GM10266 (cell line): Measurements from ENCODE around the gene PMPCA.

Experiments
- DNase-seq: peaks from one replicate; pipeline ENCODE4 v3.0.0; 2012; ENCODE audit errors: extremely low spot score
- TF ChIP-seq, protein P1 (sequence below): IDR thresholded peaks from 2 replicates; pipeline ENCODE4 v1.5.1; 2012; ENCODE audit warnings: mild to moderate bottlenecking, low read depth; ENCODE audit not compliant: control insufficient read depth, insufficient read depth; ENCODE audit errors: missing control alignments

The PMPCA gene

DNA sequence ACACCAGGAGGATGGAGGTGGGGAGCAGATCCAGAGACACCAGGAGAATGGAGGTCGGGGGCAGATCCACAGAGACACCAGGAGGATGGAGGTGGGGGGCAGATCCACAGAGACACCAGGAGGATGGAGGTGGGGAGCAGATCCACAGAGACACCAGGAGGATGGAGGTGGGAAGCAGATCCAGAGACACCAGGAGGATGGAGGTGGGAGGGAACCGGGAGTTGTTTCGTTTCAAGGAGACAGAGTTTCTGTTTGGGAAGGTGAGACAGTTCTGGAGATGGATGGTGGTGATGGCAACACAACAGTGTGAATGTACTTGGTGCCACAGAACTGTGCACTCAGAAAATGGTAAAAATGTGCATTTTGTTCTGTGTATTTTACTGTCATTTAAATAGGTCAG lies 38.2 kb downstream of the PMPCA start:
- no peak for DNase-seq
- TF ChIP-seq, protein P1, sequence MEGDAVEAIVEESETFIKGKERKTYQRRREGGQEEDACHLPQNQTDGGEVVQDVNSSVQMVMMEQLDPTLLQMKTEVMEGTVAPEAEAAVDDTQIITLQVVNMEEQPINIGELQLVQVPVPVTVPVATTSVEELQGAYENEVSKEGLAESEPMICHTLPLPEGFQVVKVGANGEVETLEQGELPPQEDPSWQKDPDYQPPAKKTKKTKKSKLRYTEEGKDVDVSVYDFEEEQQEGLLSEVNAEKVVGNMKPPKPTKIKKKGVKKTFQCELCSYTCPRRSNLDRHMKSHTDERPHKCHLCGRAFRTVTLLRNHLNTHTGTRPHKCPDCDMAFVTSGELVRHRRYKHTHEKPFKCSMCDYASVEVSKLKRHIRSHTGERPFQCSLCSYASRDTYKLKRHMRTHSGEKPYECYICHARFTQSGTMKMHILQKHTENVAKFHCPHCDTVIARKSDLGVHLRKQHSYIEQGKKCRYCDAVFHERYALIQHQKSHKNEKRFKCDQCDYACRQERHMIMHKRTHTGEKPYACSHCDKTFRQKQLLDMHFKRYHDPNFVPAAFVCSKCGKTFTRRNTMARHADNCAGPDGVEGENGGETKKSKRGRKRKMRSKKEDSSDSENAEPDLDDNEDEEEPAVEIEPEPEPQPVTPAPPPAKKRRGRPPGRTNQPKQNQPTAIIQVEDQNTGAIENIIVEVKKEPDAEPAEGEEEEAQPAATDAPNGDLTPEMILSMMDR: no peak

DNA sequence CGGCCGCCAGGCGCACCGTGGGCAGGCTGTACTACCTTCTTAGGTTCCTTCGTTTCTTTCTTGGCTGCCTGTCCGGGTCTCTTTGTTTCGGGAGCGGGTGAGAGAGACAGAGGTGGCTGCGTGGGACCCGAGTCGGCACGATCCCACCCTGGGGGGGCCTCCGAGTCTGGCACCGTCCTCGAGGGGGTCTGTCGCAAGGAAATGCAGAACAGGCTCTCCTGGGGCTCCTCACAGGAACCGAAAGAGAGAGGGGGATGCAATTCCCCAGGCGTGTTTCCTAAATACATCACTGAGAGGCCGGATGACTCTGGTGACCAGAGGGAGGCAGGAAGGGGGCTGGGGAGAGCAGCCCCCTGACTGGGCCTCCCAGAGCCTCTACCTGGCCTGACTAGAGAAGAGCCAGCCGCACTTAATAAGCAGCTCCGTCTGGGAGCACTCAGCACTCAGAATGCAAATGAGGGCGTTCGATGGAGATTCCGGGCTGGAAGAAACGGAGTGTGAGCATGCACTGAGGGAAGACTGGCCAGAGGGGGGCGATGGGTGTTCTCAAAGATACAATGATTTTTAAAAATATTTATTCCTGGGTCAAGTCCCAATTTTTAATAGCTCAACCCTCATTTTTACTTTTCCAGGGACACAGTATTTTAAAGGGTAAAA lies 40.9 kb downstream of the PMPCA start:
- TF ChIP-seq, protein P1: no peak
- DNase-seq: no peak

DNA sequence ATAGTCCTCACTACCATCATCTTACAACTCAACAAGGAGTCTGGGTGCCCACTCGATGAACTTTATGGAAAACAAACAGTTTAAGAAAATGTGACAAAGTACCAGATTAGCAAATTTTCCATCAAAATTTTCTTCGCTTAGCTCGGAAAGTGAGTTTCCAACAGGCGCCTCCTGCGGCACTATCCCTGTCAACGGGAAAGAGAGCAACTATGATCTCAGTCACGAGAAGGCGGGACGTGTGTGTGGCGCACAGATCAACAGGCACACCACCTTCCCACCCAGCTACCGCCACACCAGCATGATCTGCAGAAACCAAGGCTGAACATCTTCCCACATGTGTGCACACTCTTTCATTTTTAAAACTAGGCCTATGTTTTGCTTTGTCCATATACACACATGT lies 42.9 kb downstream of the PMPCA start:
- TF ChIP-seq, protein P1: no peak
- no peak for DNase-seq

DNA sequence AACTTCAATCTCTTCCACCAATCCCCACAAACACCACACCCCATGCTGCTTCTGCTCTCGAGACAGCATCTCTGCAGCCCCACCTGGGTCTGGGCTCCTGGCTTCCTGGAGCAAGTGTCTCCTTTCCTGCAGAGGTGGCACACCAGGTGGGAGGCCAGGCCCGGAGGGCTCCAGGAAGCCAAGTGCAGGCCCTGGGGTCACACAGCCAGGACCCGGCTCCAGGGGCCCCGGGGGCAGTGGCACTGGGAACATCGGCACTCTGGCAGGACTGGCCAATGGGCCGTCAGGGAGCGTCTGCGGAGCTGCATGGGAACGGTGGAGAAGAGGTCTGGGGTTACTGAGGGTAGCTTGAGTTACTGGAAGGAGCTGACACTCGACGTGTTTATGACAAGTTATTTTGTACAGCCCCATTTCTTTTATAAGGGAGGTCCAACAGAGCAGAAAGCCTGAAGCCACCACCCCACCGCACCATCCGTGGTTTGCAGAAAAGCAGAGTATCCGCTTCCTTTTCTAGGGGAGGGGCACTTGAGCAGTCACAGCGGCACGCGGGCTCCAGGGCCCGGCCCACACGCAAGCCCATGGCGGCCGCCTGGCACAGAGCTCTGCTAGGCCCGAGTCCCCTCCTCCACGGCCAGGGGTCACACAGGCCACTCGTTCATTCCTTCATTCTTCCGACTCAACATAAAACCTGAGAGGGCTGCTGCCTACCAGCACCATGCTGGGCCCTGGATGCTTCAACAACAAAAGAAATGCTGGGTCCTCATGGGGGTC lies 43.8 kb downstream of the PMPCA start:
- TF ChIP-seq, protein P1: no peak
- DNase-seq: no peak

DNA sequence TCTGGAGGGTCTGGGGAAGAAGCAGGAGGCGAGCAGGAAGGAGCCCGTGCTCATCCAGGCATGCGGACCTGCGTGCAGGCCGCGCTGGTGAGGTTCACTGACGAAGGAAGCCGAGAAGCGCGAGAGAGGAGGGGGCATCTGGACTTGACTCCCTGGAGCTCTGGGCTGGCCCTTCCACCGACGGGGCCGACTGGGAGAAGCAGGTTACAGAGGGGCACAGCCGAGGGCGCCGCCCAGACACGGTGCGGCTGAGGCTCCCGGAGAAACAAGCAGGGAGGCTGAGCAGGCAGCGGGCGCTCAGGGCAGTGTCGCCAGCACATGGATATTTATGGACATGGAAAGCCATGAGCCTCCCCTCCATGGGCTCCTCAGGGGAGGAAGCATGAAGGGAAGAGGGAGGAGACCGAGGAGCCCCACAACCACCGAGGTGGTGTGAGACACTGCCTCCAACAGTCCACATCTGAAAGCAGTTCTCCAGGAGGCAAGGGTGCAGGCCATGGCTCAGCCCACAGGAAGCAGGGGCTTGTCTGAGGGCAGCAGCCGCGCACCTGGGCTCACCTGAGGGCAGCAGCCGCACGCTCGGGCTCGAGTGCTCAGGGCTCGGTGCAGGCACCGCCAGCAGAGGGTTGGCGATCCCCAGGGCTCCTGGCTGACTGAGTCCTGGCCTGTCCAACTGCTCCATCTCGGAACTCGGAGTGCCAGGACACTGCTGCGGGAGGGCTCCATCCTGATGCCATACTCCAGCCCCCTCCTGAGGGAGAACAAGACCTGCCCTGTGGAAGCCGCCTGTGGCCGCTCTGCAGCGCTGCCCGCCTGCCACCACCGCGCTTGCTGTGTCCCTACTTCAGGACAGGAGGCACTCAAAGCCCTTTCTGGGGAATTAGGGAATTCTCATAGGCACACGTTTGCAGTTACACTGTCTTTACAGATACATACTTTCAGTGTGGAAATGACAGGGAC lies 44.9 kb downstream of the PMPCA start:
- no peak for DNase-seq
- TF ChIP-seq, protein P1: no peak

DNA sequence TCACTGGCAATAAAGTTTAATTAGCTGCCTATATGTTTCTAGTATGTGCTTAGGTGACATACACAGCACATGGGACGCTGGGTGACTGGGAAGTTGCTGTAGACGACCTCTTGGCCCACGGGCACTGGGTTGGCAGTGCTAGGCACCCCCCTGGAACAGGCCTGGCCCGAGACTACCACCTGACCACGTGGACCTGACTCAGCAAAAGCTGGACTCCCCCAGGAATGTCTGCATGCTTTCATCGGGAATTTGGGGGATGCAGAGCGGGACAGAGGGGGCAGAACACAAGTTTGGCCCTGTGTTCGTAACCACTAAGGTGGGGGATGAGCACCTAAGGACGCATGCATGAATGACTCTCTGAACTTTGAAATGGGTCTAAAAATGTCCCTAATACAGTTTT lies 45.8 kb downstream of the PMPCA start:
- TF ChIP-seq, protein P1: no peak

DNA sequence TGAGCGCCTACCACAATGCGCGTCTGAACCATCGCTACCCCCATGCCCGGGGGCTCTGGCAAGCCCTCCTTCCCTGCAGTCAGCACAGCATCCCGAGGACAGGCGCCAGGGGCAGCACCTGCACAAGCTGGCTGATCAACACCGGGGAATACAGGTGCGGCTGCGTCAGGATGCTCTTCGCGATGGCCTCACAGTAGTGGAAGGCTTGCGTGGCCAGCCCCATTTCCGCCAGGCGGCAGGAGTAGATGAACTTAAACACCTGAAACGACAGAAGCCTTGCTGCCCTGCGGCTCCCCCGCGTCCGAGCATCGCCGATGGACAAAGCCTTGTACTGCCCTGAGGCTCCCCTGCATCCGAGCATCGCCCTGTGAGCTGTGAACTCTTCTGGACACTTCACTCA lies 46.9 kb downstream of the PMPCA start:
- DNase-seq: no peak
- TF ChIP-seq, protein P1: no peak

More for the DNA sequence above, 45.8 kb downstream of the PMPCA start:
- DNase-seq: no peak
